ENCODE results near the gene RHOG. TPM values are rescaled to one million over a fixed set of nuclear protein-coding genes. Genes with fewer than 3 reads are reported as not detected.

Gene RHOG
- total and polyA plus RNA-seq, 3 experiments from 2014 or later: 170 to 229 (median 175) TPM

GRCh38 chr11:3879967-3880542 lies 39.3 kb upstream of the RHOG start:
- Histone ChIP-seq H3K27ac (ENCODE audit: low read depth, low read length) (no peak overlapping the region), H3K36me3 (ENCODE audit: insufficient read depth, low read length) (no peaks in the 10 kb centered on the region), H3K27me3 (ENCODE audit: insufficient read depth, low read length, poor library complexity, severe bottlenecking) (no peaks in the 10 kb centered on the region), H3K4me3 (ENCODE audit: low read length) (no peak overlapping the region), H3K9me3 (ENCODE audit: low read length) (no peaks in the 10 kb centered on the region), H3K4me1 (ENCODE audit: insufficient read depth, low read length) (peaks cover 74% of the 10 kb centered on the region)
- no peak for DNase-seq
- Mint-ChIP-seq H3K36me3 (peaks cover 0 to 4% (median 1%) of the 10 kb centered on the region in 3 donors), H3K4me1 (peaks cover 80 to 96% (median 90%) of the 10 kb centered on the region in 3 donors), H3K4me3 (peak overlapping the region in 5 of 7 donors; percentile 4 to 57 (median 45)), H3K27me3 (no peaks in the 10 kb centered on the region), H3K27ac (peak overlapping the region; percentile 68 to 93 (median 84)), H3K9me3 (no peaks in the 10 kb centered on the region)
- CTCF ChIA-PET: interaction anchor here (0.5 to 5.9 kb wide), 3 partner anchors 25 to 156 kb away, joined by 3 to 40 read pairs (median 4); partner anchors contain the start of gene STIM1
- POLR2A ChIA-PET: interaction anchor here (0.6 to 1.4 kb wide), 2 partner anchors 17 to 25 kb away, joined by 3 to 4 read pairs; no protein-coding TSS in a partner anchor

DNA sequence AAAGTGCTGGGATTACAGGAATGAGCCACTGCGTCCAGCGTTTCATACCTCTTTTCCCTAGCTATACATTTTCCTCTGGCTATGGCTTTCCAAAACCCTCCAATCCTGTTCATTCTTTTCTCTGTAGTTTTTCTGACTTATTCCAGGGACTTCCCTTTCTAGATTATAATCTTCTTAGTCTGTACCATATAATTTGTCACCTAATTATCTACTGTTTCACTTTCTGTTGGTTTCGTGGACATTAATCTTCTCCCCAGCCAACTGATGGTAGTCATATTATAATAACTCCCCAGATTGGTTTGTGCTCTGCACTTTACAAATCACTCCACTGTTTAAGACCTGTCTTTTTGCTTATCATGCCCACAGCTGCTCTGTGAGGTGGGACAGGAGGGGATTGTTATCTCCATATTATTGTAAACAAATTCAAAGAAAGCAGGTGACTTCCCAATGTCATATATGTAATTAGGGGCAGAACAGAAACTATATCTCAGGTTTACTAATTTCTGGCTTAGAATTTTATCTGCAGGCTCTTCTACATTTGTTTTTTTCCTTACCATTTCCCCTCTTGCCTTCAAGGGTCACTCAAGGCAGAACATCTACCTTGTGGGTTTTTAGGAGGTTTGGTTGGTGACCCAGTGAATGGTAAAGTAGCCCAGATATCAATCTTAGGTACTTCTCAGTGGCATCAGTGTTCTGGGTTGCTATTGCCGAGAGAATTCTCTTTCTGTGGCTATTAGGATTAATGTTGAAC lies 38.6 kb upstream of the RHOG start:
- H3K4me1 ChIP-seq (ENCODE audit: insufficient read depth, low read length): peaks cover 71% of the 10 kb centered on the region
- no peak overlapping the region for H3K27ac ChIP-seq (ENCODE audit: low read depth, low read length)
- no peak for DNase-seq
- Mint-ChIP-seq H3K27ac (peak overlapping the region; percentile 68 to 91 (median 82)), H3K27me3 (no peaks in the 10 kb centered on the region), H3K36me3 (peaks cover 0 to 6% (median 2%) of the 10 kb centered on the region in 3 donors), H3K4me3 (peak overlapping the region; percentile 2 to 57 (median 44)), H3K4me1 (peaks cover 84 to 96% (median 90%) of the 10 kb centered on the region in 3 donors), H3K9me3 (no peaks in the 10 kb centered on the region)
- ChIA-PET CTCF (interaction anchor here (1.5 to 5.9 kb wide), 4 partner anchors 11 to 194 kb away, joined by 4 to 40 read pairs (median 6); partner anchors contain the start of gene STIM1), POLR2A (interaction anchor here (1.4 kb wide), 1 partner anchor 24 kb away, joined by 3 read pairs; no protein-coding TSS in a partner anchor)
- no peak overlapping the region for H3K4me3 ChIP-seq (ENCODE audit: low read length)
- no peaks in the 10 kb centered on the region for H3K9me3 ChIP-seq (ENCODE audit: low read length)
- H3K27me3 ChIP-seq (ENCODE audit: insufficient read depth, low read length, poor library complexity, severe bottlenecking): no peaks in the 10 kb centered on the region
- H3K36me3 ChIP-seq (ENCODE audit: insufficient read depth, low read length): no peaks in the 10 kb centered on the region

DNA sequence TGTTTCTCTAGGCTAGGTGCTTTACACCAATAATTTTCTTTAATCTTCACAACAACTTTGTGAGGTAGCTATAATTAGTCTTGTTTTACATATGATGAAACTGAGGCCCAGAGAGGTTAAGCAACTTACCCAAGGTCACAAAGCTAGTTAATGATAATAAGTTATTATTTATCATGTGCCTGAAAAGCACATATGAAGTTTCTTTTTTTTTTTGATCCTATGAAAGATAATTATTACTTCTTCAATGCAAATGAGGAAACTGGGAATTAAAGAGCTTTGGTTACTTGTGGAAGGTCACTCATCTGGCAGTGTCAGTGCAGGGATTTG lies 37.5 kb upstream of the RHOG start:
- Histone ChIP-seq H3K4me1 (ENCODE audit: insufficient read depth, low read length) (peaks cover 65% of the 10 kb centered on the region), H3K9me3 (ENCODE audit: low read length) (no peaks in the 10 kb centered on the region), H3K27me3 (ENCODE audit: insufficient read depth, low read length, poor library complexity, severe bottlenecking) (no peaks in the 10 kb centered on the region), H3K36me3 (ENCODE audit: insufficient read depth, low read length) (no peaks in the 10 kb centered on the region), H3K27ac (ENCODE audit: low read depth, low read length) (peak overlapping the region; percentile 6), H3K4me3 (ENCODE audit: low read length) (no peak overlapping the region)
- Mint-ChIP-seq H3K27ac (peak overlapping the region in 7 of 8 donors; percentile 29 to 87 (median 65)), H3K4me3 (peak overlapping the region in 1 of 7 donors; percentile 48), H3K9me3 (no peaks in the 10 kb centered on the region), H3K36me3 (peaks cover 0 to 6% (median 3%) of the 10 kb centered on the region in 3 donors), H3K27me3 (no peaks in the 10 kb centered on the region), H3K4me1 (peaks cover 85 to 96% (median 90%) of the 10 kb centered on the region in 3 donors)
- ChIA-PET CTCF (interaction anchor here (0.7 to 5.9 kb wide), 4 partner anchors 10 to 195 kb away, joined by 3 to 40 read pairs (median 6); partner anchors contain the start of gene STIM1), POLR2A (no interaction called here)
- no peak for DNase-seq

DNA sequence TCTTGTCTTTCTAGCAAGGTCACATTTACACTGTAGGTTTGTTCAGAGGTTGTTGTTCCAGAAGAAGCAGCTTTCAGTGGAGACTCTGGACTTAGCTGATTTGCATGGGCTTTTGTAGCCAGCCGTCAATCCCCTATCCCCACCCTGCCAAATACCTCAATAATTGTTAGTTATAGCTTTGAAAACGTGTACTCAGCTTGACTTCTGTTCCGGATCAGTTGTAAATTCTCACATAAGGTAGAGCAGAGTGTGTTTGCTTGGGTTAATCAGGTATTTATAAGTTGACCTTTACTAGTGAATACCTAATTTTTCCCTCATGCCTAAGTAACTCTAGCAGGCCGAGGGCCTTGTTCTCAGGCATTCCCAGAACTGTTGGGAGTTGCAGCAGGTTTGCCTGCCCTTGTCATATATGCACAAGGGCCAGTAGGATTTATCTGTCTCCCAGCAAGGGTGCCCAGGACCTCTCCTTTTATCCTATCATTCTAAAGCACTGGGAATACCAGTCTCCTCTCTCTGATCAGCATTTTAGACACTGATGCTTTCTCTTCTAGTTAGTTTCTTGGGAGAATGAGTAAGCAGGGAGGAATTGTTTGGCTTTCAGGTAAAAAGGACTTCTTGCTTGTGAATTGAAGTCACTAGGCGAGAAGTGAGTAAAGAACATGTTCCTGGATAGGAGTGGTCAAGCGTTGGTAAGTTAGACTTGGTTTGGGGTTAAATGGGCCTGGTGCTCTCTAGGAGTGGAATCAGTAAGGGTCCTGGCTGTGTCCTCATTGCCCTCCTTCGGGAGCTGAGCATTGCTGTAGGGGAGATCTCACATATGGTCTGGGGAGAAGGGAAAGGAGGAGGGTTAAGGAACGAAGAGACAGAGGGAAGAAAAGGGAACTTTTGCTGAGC lies 36.9 kb upstream of the RHOG start:
- H3K4me3 Mint-ChIP-seq: no peak overlapping the region
- peaks cover 81 to 93% (median 87%) of the 10 kb centered on the region in 3 donors for H3K4me1 Mint-ChIP-seq
- H3K27me3 ChIP-seq (ENCODE audit: insufficient read depth, low read length, poor library complexity, severe bottlenecking): no peaks in the 10 kb centered on the region
- H3K27ac Mint-ChIP-seq: peak overlapping the region in 7 of 8 donors; percentile 30 to 78 (median 61)
- peaks cover 0 to 8% (median 3%) of the 10 kb centered on the region in 3 donors for H3K36me3 Mint-ChIP-seq
- ChIA-PET CTCF (interaction anchor here (1.3 to 5.9 kb wide), 6 partner anchors 10 to 196 kb away, joined by 3 to 40 read pairs (median 6); partner anchors contain the start of gene STIM1), POLR2A (interaction anchor here (0.6 to 1.0 kb wide), 2 partner anchors 9 to 87 kb away, joined by 3 to 4 read pairs; no protein-coding TSS in a partner anchor)
- peaks cover 59% of the 10 kb centered on the region for H3K4me1 ChIP-seq (ENCODE audit: insufficient read depth, low read length)
- H3K27ac ChIP-seq (ENCODE audit: low read depth, low read length): peak overlapping the region; percentile 6
- H3K9me3 Mint-ChIP-seq: no peaks in the 10 kb centered on the region
- no peak overlapping the region for H3K4me3 ChIP-seq (ENCODE audit: low read length)
- no peaks in the 10 kb centered on the region for H3K27me3 Mint-ChIP-seq
- H3K9me3 ChIP-seq (ENCODE audit: low read length): no peaks in the 10 kb centered on the region
- no peaks in the 10 kb centered on the region for H3K36me3 ChIP-seq (ENCODE audit: insufficient read depth, low read length)
- DNase-seq: no peak

- CTCF ChIA-PET: interaction anchor here (1.2 to 2.6 kb wide), 4 partner anchors 12 to 25 kb away, joined by 3 to 8 read pairs (median 5); partner anchors contain the start of gene STIM1
- POLR2A ChIA-PET: interaction anchor here (0.6 to 1.1 kb wide), 3 partner anchors 10 to 130 kb away, joined by 3 to 4 read pairs (median 3); no protein-coding TSS in a partner anchor
- H3K4me3 ChIP-seq (ENCODE audit: low read length): no peak overlapping the region
Observed at GRCh38 chr11:3876613-3877012, 35.9 kb upstream of the RHOG start.

DNA sequence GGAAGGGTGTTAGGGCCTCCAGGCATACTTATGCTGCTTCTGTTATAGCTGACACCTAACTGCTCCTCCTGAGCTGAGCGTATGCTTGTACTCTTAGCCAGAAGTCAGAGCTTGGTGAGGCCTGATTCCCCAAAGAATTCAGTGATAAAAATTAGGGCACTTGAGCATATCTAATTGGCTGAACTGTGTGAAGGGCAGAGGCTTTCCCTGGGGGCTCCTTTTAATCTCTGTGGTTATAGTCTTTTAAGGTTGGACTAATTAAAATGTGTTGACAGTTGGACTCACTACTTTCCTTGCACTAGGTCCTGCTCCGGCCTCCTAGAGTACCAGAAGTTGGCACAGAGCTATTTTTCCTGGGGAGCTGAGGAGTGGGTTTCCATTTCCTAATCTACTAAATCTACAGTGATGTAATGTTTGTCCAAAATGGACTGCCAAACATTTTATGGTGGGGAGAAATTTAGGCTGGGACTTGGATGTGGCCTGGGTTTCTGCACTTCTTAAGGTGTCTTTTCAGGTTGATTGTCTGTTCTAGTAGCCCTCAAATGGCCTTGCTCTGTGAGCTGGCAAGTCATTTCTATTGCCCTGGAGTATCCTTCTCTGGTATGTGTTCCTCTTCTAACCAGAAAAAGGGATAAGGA lies 33.1 kb upstream of the RHOG start:
- Histone ChIP-seq H3K4me3 (ENCODE audit: low read length) (no peak overlapping the region), H3K36me3 (ENCODE audit: insufficient read depth, low read length) (no peaks in the 10 kb centered on the region), H3K9me3 (ENCODE audit: low read length) (no peaks in the 10 kb centered on the region), H3K27ac (ENCODE audit: low read depth, low read length) (no peak overlapping the region), H3K27me3 (ENCODE audit: insufficient read depth, low read length, poor library complexity, severe bottlenecking) (no peaks in the 10 kb centered on the region), H3K4me1 (ENCODE audit: insufficient read depth, low read length) (peaks cover 66% of the 10 kb centered on the region)
- Mint-ChIP-seq H3K4me3 (no peak overlapping the region), H3K36me3 (peaks cover 0 to 19% (median 4%) of the 10 kb centered on the region in 3 donors), H3K27me3 (no peaks in the 10 kb centered on the region), H3K9me3 (no peaks in the 10 kb centered on the region), H3K4me1 (peaks cover 81 to 90% (median 88%) of the 10 kb centered on the region in 3 donors), H3K27ac (peak overlapping the region in 6 of 8 donors; percentile 28 to 76 (median 56))
- DNase-seq: no peak
- CTCF ChIA-PET: interaction anchor here (1.2 to 8.9 kb wide), 3 partner anchors 17 to 30 kb away, joined by 4 to 127 read pairs (median 6); partner anchors contain the start of gene STIM1
- POLR2A ChIA-PET: interaction anchor here (1.3 kb wide), 1 partner anchor 19 kb away, joined by 9 read pairs; the partner anchor contains the start of gene STIM1

More at GRCh38 chr11:3876613-3877012, 35.9 kb upstream of the RHOG start:
- H3K9me3 Mint-ChIP-seq: no peaks in the 10 kb centered on the region
- H3K27me3 Mint-ChIP-seq: no peaks in the 10 kb centered on the region
- Histone ChIP-seq H3K9me3 (ENCODE audit: low read length) (no peaks in the 10 kb centered on the region), H3K36me3 (ENCODE audit: insufficient read depth, low read length) (no peaks in the 10 kb centered on the region), H3K27me3 (ENCODE audit: insufficient read depth, low read length, poor library complexity, severe bottlenecking) (no peaks in the 10 kb centered on the region), H3K4me1 (ENCODE audit: insufficient read depth, low read length) (peaks cover 60% of the 10 kb centered on the region), H3K27ac (ENCODE audit: low read depth, low read length) (no peak overlapping the region)
- H3K4me1 Mint-ChIP-seq: peaks cover 79 to 92% (median 89%) of the 10 kb centered on the region in 3 donors
- H3K27ac Mint-ChIP-seq: peak overlapping the region; percentile 8 to 87 (median 38)
- H3K36me3 Mint-ChIP-seq: peaks cover 0 to 13% (median 3%) of the 10 kb centered on the region in 3 donors
- DNase-seq: no peak
- peak overlapping the region in 2 of 7 donors; percentile 5 to 41 for H3K4me3 Mint-ChIP-seq
